ACC112 (cell line): Measurements from ENCODE around the gene WDR35.

Source experiments
- H2AFZ ChIP-seq: fragments of 200-600 bp; sonication (generic); one replicate; pipeline ENCODE4 v1.6.0; 2017; ENCODE audit warnings: antibody characterized with exemption, low read length; ENCODE audit not compliant: unreplicated experiment
- H3K27ac ChIP-seq: fragments of 200-600 bp; sonication (generic); 2 replicates; pipeline ENCODE4 v1.5.1; 2014; ENCODE audit warnings: low read depth, mild to moderate bottlenecking, antibody characterized with exemption, low read length, moderate library complexity
- H3K27me3 ChIP-seq: fragments of 200-600 bp; sonication (generic); 2 replicates; pipeline ENCODE4 v1.6.1; 2014; ENCODE audit warnings: mild to moderate bottlenecking, antibody characterized with exemption, low read length, moderate library complexity, mixed read lengths; ENCODE audit not compliant: insufficient read depth
- H3K36me3 ChIP-seq: fragments of 200-600 bp; sonication (generic); 2 replicates; pipeline ENCODE4 v1.6.1; 2016; ENCODE audit warnings: mild to moderate bottlenecking, antibody characterized with exemption, low read length, moderate library complexity, mixed read lengths; ENCODE audit not compliant: insufficient read depth
- H3K4me1 ChIP-seq: fragments of 200-600 bp; sonication (generic); one replicate; pipeline ENCODE4 v1.6.1; 2016; ENCODE audit warnings: low read length, mixed read lengths; ENCODE audit not compliant: insufficient read depth, unreplicated experiment, control insufficient read depth
- H3K4me3 ChIP-seq: fragments of 200-600 bp; sonication (generic); 2 replicates; pipeline ENCODE4 v1.5.1; 2014; ENCODE audit warnings: mild to moderate bottlenecking, low read depth, low read length
- H3K79me2 ChIP-seq: fragments of 200-600 bp; sonication (generic); one replicate; pipeline ENCODE4 v1.6.0; 2016; ENCODE audit warnings: low read length; ENCODE audit not compliant: control insufficient read depth, unreplicated experiment, insufficient read depth

WDR35 gene

DNA sequence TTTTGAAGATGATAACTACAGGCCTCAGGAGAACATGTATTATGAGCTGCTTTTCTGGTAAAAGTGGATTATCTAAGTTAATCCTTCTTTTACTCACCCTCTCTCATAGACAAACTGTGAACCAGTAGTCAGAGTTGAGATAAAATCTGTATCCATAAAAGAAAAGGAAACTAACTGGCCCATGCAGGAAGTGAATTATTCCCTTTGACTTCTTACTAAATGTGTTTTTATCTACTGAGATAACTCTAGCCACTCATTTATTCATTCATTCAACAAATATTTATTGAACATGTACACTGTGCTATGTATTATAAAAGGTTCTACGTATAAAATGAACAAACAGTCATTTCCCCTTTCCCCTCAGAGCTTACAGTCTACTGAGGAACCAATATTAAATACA, 10.0 kb downstream of the WDR35 start:
- Histone ChIP-seq H3K27ac (no peak overlapping the region), H3K4me1 (peaks cover 16% of the 10 kb centered on the region), H2AFZ (peak overlapping the region; percentile 17), H3K27me3 (no peaks in the 10 kb centered on the region), H3K4me3 (no peak overlapping the region), H3K79me2 (peaks cover 13% of the 10 kb centered on the region), H3K36me3 (peaks cover 20% of the 10 kb centered on the region; the same call in 1 of the 2 replicates)

DNA sequence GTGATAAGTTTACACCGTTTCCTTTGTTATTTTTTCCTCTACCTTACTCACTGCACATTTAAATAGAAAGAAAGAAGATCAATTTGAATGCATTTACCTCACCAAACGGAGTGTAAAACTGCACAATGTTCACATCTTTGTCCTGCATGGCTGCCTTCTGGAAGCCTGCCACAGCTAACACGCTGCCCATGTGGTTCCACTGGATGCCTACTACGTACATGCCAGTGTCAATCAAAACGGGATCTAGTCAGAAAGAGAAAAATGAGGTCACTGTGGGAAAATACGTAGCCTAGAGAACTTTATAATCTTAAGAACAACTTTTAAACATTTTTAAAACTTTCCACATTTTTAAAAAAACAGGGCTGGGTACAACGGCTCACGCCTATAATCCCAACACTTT, 16.4 kb downstream of the WDR35 start:
- H2AFZ ChIP-seq, result no peak overlapping the region
- no peaks in the 10 kb centered on the region for H3K27me3 ChIP-seq
- H3K36me3 ChIP-seq, result peaks cover 8% of the 10 kb centered on the region; the same call in 1 of the 2 replicates
- H3K79me2 ChIP-seq, result no peaks in the 10 kb centered on the region
- H3K4me1 ChIP-seq, result no peaks in the 10 kb centered on the region
- no peak overlapping the region for H3K27ac ChIP-seq
- no peak overlapping the region for H3K4me3 ChIP-seq

DNA sequence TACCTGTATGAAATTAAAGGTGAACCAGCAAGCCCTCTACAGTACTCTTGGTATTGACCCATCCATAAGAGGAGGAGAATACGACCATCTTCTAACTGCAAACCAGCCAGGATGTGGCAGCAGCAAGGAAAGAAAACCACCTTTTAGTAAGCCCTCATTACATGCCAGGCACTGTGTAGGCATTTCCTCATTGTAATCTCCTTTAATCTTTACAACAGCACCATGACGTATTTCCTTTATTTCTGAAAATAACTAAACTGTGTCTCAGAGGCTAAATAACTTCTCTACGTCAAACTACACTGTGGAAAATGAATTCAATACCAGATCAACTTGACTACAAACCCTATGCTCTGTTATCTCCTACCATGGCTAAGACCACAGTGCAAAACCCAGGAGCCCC, 18.2 kb downstream of the WDR35 start:
- Histone ChIP-seq H3K27me3 (no peaks in the 10 kb centered on the region), H3K36me3 (peaks cover 1% of the 10 kb centered on the region; the same call in 1 of the 2 replicates), H3K27ac (no peak overlapping the region), H2AFZ (no peak overlapping the region), H3K4me3 (no peak overlapping the region), H3K79me2 (no peaks in the 10 kb centered on the region), H3K4me1 (no peaks in the 10 kb centered on the region)

DNA sequence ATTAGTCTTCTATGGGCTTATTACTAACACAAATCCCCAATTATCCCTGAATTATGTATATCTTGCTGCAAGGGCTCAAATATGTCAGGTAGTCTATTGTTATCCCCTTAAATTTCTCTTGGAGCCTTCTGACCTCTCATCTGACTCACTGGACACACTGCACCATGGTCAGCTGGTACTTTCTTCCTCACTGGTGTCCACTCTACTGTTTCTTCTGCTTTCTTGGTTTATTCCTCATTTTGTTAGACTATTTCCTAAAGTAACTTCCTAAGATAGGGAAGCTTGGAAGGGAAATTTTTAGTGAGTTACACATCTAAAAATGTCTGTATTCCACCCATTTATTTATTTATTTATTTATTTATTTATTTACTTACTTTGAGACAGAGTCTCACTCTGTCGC, 26.5 kb downstream of the WDR35 start:
- H3K4me1 ChIP-seq, result no peaks in the 10 kb centered on the region
- H2AFZ ChIP-seq, result no peak overlapping the region
- H3K79me2 ChIP-seq, result no peaks in the 10 kb centered on the region
- no peaks in the 10 kb centered on the region for H3K27me3 ChIP-seq
- no peak overlapping the region for H3K27ac ChIP-seq
- no peak overlapping the region for H3K4me3 ChIP-seq
- H3K36me3 ChIP-seq, result peaks cover 10% of the 10 kb centered on the region

DNA sequence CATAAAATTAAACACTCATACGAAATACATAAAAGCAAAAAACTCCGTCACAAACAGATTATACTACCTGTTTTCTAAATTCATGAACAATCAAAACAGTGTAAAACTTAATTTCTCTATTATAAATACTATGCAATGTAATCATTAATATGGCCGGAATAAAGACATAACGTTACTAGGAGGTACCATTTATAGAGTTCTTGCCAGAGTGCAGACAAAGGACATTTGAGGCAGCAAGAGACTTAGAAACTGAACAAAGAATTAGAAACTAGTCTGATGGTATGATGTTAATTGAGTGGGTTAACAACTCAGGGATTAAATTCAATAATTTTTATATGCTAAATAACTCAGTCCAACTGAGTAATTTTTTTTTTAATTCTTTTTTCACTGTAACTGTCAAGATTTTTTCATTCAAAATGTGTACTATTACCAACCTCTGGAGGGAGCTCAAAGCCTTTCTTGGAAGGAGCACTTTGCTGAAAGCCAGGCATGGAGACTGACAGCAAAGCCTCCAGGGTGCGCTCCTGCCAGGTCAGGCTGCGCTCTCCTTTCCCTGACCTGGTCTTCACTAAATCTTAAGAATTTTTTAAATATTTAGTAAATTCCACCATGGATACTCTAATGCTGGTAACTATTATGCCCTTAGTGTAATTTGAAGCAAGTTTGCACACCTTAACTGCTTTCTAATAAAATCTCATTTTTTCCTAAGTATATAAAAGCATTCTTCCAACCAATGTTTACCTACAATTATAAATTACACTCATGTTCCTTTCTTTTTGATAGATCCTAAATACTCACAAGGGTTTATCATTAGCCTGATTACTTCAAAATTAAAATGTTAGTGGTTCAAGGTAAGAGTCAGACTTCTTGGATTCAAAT, 34.1 kb downstream of the WDR35 start:
- Histone ChIP-seq H3K4me1 (no peaks in the 10 kb centered on the region), H3K79me2 (no peaks in the 10 kb centered on the region), H3K27me3 (no peaks in the 10 kb centered on the region), H2AFZ (no peak overlapping the region), H3K27ac (no peak overlapping the region), H3K36me3 (peaks cover 3% of the 10 kb centered on the region; the same call in 1 of the 2 replicates), H3K4me3 (no peak overlapping the region)

DNA sequence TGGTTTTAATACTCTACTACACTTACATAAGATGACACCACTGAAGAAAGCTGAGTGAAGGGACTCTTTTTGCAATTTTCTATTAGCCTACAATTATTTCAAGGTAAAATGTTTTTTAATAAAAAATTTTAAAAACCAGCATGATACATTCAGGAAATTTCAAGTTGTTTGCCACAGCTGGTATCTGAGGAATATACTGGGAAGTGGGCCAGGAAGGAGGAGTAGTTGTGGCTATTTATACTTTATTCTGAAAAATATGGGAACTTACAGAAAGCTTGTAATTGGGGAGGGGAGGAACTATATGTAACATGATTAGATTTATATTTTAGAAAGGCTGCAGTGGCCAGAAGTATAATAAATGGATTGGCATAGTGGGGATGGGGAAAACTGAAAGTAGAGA, 40.8 kb downstream of the WDR35 start:
- Histone ChIP-seq H3K27me3 (no peaks in the 10 kb centered on the region), H3K36me3 (peaks cover 12% of the 10 kb centered on the region), H3K79me2 (no peaks in the 10 kb centered on the region), H3K4me1 (peaks cover 7% of the 10 kb centered on the region), H2AFZ (no peak overlapping the region), H3K27ac (no peak overlapping the region), H3K4me3 (peak overlapping the region; percentile 41)

DNA sequence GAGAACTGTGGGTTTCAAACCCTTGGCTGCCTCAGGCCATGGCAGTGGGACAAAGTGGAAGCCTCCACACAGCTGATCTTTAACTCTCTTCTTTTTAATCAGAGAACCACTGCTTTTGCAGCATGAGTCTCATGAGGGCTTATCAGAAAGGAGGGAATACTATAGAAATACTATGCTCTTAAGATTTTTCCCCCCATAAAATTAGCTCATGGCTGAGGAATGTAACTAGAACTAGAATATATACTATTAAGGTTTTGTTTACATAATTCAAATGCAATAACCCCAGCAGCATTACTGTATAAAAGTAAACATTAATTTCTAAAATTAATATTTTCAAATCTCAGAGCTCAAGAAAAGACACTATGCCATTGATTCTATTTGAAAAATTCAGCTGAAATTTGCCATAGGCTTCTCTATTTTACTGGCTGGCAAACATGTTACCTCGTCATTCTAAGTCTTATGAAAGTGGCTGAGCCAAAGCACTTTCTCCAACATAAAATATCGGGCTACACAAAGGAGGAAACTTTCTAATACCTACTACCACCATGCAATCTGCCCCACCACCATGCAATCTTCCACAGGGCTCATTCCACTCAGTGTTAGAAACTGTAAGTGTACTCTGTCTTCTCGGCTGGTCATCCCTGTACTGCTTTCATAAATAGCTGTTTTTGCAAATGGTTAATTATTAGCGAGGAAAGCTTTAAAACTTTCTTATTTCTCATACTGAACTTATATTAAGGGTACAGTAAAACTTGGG, 42.5 kb downstream of the WDR35 start:
- H3K4me1 ChIP-seq, result peaks cover 7% of the 10 kb centered on the region
- no peaks in the 10 kb centered on the region for H3K79me2 ChIP-seq
- no peak overlapping the region for H3K27ac ChIP-seq
- no peak overlapping the region for H2AFZ ChIP-seq
- peaks cover 12% of the 10 kb centered on the region for H3K36me3 ChIP-seq
- H3K4me3 ChIP-seq, result no peak overlapping the region
- H3K27me3 ChIP-seq, result no peaks in the 10 kb centered on the region

DNA sequence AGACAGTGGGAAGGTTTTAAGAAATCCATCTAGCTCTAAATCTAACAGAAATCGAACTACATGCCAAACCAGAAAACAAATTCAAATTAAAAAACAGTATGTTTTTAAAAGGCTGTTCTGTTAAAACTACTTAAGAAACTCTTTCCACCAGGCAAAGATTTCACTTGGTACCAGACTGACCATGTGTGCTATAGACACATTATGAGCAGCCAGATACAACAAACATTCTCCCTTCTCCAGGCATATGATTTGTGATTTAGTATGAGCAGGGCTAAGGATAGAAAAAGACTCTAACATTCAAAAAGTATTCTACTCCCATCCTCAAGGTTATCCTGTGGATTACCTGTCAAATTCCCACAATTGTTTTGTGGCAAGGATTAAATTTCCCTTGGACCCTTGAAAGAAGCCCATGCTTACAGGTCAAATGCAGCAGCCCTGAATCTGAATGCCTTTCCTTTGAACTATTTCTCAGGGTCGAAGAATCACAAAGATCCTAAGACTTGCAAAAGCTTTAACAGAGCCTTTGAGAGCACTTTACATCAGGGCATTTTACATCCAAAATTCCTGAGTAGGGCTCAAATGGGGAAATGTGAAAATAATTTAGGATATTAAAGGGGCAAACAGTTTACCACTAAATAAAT, 45.6 kb downstream of the WDR35 start:
- no peak overlapping the region for H2AFZ ChIP-seq
- H3K27ac ChIP-seq, result no peak overlapping the region
- H3K27me3 ChIP-seq, result no peaks in the 10 kb centered on the region
- peaks cover 3% of the 10 kb centered on the region for H3K4me1 ChIP-seq
- no peak overlapping the region for H3K4me3 ChIP-seq
- no peaks in the 10 kb centered on the region for H3K79me2 ChIP-seq
- peaks cover 7% of the 10 kb centered on the region for H3K36me3 ChIP-seq

DNA sequence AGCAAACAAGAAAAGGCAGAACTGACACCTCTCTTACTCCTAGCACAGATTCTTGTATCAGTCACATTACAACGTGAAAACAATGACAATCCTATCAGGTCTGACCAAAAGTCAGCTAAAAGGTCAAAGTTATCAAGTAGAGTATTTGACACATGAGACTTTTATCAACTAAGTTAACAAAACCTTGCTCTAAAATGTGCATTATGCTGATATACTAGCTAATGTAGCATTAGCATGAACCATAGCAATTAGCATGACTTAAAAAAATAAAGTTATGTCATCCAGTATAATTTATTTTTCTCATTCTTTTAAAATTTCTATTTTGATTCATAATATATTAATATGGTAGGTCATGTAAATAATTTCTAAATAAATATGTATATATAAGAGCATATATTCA, 46.7 kb downstream of the WDR35 start:
- Histone ChIP-seq H2AFZ (no peak overlapping the region), H3K27me3 (no peaks in the 10 kb centered on the region), H3K36me3 (peaks cover 4% of the 10 kb centered on the region; the same call in 1 of the 2 replicates), H3K27ac (no peak overlapping the region), H3K79me2 (no peaks in the 10 kb centered on the region), H3K4me1 (no peaks in the 10 kb centered on the region), H3K4me3 (no peak overlapping the region)

DNA sequence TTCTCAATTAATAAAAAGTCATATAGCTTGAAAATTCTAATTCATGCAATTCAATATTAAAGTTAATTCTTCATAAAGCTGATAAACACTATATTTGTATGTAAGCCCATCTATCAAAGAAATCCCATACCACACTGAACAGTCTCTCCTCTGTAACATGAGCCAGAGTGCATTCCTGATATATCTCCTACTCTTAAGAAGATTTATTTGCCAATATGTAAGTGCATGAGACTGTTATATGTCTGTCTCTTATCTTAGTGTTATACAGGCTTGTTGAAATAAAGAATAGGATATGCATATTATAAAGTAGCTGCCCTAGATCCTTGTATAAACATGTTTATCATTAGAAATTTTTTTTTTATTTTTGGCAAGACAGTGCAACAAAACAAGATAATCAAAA, 47.7 kb downstream of the WDR35 start:
- H3K79me2 ChIP-seq, result no peaks in the 10 kb centered on the region
- no peak overlapping the region for H3K4me3 ChIP-seq
- no peak overlapping the region for H3K27ac ChIP-seq
- H3K36me3 ChIP-seq, result peaks cover 11% of the 10 kb centered on the region; the same call in 1 of the 2 replicates
- H3K27me3 ChIP-seq, result no peaks in the 10 kb centered on the region
- no peak overlapping the region for H2AFZ ChIP-seq
- no peaks in the 10 kb centered on the region for H3K4me1 ChIP-seq
